Ureter (tissue), 1 donor: ENCODE results near the gene KCNT1. TPM values are rescaled to one million over a fixed set of nuclear protein-coding genes. Genes with fewer than 3 reads are reported as not detected.

Experiments used
- DNase-seq: peaks from one replicate; pipeline ENCODE4 v3.0.0-alpha.2; 2020; ENCODE audit warnings: low spot score
- total RNA-seq: library from RNA; stranded (reverse); gene quantifications from one replicate; pipeline ENCODE4 v1.2.4, GENCODE V29; 2023
- donor health status: DM: yes; HTN: yes; CAD: no.

The KCNT1 gene
- total RNA-seq, 1 donor from 2014 or later, result 0.83 TPM

DNA sequence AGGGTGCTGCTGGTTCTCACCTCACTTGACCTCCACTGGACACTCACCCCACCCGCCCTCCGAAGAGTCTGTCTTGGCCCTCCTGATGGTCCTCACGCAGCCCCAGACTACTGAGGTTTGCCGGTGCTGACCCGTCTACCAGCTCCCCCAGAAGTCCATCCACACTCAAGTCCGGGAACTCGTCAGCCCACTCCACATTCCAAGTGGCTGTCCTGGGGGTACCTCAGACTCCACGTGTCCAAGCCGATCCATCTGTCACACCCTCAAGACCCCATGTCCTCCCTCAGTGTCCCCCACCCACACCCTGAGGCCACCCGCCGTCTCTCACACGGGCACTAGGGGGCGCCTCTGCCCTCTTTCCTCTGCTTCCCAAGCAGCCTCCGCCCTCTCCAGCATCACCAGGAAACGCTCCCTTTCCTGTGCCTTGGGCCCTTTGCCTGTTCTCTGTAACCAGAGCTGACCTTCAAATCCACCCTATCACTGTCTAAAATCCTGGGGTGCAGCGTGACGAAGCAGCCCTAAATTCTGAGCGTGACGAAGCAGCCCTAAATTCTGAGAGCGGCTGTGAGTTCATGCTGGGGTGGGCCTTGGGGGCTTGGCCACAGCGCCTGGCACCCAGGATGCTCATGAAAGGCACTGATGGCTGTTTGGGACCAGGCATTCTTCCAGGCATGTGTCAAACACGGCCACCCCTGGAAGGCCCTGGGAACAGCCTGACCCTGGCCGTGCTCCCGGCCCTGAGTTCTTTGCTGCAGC lies 95.7 kb downstream of the KCNT1 start:
- DNase-seq, result no peak

- no peak for DNase-seq
These were observed 96.2 kb downstream of the KCNT1 start for GRCh38 chr9:135798263-135798585.

- DNase-seq, result no peak
These were observed 97.3 kb downstream of the KCNT1 start for GRCh38 chr9:135799261-135799660.

GRCh38 chr9:135801070-135801469 lies 99.1 kb downstream of the KCNT1 start:
- DNase-seq, result no peak

- DNase-seq, result no peak
These were observed 101.0 kb downstream of the KCNT1 start for GRCh38 chr9:135802876-135803419.

DNA sequence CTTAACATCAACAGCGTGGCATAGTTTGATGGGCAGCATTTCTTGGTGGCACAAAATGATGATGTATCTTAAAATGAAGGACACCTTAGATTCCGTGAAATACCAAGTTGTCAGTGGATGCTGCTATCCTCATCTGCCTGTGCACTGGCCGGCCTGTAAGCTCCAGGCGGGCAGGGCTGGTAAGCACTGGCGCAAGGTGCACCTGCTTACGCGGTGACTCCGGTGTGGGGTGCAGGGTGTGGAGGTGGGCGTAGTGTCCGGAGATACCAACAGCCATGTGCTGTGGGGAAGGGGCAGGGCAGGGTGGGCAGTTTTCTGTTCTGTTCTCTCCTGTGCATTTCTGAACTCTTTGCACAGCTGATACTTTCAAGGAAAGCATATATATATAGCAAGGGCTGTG lies 101.5 kb downstream of the KCNT1 start:
- no peak for DNase-seq

DNA sequence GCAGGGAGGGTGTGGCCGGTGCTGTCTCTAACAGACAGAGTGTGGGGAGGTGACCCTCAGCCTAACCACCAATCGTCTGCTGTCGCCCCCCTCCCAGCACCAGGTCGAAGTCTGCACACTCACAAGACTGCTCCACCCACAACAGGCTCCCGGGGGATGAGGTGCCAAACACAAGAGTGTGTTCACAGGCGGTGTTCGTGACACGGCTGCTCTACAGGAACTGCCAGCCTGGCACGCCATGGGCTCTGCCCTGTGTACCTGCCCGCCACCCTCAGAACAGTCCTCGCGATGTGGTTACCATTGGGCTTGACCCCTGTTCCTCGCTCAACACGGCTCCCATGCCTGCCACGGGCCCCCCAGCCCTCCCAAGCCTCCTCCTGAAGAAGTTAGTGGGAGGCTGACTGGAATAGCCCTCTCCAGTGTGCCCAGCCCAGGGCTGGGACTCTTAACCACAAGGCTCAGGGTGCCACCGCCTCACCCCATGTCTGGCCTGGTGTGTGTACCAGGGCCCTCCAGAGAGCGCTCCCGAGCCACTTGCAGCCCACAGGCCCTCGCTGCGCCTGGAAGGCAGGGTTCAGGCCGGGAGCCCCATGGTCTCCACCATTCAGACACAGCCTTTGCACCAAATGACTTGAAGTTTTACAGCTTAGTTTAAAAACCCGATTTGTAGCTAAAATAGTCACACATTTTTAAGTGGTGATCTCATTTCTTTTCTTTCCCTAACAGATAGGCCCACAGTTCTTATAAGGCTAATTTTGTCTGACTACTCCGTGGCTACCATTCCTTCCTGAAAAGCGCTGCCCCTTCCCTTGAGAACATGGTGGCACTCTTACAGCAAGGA lies 102.8 kb downstream of the KCNT1 start:
- DNase-seq, result no peak

GRCh38 chr9:135805422-135806022 lies 103.5 kb downstream of the KCNT1 start:
- no peak for DNase-seq

GRCh38 chr9:135809166-135809565 lies 107.2 kb downstream of the KCNT1 start:
- no peak for DNase-seq

- no peak for DNase-seq
These were observed 109.0 kb downstream of the KCNT1 start for GRCh38 chr9:135810806-135811575.

DNA sequence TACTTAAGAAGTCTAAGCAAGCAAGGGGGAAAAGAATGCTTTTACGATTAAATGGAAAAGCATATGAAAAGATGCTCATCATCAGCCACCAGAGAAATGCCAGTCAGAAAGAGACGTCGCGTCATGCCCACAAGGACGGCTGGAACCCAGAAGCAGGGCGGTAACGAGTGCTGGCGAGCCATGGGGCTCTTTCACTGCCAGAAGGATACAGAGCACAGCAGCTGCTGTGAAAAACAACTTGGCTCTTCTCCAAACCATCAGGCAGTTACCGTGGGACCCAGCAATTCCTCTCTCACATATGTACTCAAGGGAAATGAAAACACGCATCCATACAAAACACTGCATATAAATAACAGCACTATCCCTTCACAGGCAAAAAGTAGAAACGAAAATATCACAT lies 109.8 kb downstream of the KCNT1 start:
- DNase-seq, result no peak

DNA sequence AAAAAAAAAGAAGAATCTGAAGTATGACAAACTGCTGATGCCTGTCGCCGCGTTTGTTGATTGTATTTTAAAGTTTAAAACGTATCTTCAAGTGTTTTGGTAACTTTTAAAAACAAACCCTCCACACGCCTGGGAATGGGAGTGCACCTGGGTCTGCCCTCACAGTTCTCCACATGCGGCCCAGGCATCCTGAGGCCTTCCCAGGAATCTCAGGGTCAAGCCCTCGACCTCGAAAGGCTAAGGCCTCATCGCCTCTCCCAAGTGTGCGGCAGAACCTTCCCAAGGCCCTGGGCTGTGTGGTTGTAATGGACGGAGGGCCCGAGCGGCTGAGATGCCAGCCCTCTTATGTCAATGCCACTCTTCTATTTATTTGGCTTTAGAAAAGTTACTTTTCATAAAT lies 111.0 kb downstream of the KCNT1 start:
- DNase-seq, result no peak

DNA sequence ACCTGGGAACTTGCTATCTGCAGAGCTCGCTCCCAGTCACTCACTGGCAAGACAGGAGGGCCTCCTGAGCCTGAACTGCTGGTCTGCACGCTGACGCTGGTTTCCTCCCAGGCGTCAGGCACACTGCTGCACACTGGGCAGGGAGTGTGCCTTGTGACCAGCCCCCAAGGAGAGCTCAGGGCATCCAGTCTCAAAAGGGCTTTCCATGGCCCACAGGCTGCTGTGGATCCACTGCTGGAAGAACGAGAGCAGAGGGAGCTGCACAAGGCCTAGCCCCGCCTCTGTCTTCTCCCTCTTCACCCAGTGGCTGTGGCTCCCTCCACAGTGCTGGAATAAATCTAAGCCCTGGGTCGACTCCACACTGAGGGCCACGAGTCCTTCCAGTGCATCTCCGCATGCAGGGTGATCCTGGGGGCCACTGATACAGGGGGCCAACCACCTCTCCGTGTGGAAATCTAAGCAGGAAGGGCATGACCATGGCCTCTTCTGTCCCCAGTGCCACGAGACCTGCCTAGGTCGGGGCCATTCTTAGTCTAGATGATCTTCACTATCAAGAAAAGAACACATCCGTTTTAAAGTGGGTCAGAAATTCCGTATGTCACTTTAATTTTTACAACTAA lies 111.8 kb downstream of the KCNT1 start:
- no peak for DNase-seq

DNA sequence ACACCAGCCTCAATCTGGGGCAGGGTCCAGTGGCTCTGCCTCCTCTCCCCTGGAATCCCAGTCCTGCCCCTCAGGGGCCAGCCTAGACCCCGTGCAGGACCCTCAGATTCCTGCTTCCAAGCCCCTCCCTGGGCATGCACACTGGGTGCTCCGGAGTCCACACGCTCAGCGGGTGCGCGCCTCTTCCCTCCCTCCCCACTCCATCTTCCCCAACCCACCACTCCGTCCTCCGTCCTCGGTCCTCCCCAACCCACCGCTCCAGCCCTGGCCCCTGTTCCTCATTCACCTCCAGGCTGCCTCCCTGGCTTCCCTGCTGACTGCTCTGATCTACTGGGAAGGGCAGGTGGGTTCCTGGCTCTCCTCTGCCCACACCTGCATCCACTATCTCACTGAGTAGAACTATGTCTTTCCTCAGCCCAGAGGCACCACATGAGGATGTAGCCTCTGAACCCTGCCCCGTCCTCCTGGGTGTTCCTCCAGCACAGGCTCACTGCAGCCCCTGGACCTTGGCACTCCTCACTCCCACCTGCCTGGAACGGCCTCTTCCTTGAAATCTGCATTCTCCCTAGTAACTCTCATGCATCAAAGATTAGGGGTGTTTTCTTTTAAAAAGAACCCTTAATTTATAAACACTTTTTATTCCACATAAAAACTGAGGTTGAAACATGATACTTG lies 112.6 kb downstream of the KCNT1 start:
- no peak for DNase-seq

DNA sequence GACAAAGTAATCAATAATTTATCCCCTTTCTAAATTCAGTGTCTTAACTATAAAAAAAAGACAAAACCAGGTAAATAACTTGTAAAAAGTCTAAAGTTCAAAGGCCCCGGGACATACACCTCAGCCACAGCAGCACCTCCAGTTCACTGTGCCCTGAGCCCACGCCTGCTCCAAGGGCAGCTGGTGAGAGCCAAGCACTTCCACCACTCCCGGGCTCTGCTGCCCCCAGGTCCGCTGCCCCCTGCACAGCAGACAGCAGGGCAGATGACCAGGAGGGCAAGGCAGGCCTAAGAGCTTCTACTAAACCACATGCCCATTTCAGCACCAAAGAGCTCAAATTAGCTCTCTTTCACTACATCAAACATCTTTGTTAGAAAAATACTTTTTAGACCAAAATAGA lies 113.4 kb downstream of the KCNT1 start:
- no peak for DNase-seq

- no peak for DNase-seq
These were observed 114.1 kb downstream of the KCNT1 start for GRCh38 chr9:135815830-135816650.

GRCh38 chr9:135816651-135816970 lies 114.6 kb downstream of the KCNT1 start:
- DNase-seq, result no peak

DNA sequence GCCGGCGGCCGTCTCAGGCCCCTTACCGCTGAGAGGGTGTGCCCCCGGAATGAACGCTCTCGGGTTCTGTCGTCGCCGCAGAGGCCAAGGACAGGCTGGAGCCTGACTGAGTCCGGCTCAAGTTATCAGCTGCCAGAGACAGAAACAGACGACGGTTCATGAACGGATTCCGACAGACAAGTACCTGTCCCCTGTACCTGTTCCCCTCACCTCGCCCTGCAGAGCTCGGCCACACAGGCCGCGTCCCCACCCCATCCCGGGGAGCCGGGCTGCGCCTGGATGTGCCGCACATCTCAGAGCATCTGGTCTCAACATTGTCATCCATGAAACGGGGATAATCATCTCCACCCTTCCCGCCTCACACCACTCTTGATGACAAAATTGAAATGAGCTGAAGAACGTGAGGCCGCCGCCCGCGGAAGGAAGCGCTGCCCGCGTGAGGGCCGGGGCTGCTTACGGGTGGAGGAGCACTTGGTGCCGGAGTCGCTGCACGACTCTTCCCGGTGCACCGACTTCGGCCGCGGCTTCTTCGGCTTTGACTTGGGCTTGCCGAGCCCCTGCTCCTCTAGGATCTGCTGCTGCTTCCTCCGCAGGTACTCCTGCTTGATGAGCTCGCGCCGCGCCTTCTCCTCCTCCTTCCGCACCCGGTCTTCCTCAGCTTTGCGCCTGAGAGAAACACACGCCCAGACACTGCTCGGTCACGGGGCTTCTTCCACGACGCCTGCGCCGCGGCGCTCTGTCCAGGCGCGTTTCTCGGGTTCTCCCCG lies 116.1 kb downstream of the KCNT1 start:
- DNase-seq, result no peak
